Activated CD8-positive, alpha-beta memory T cell treated with anti-CD3 and anti-CD28 coated beads for 48 hours (primary cell): ENCODE results near the gene DAPK2.

Source experiments
- DNase-seq, 3 experiments: peaks; one replicate each; pipeline ENCODE4 v3.0.0-alpha.2; 2020; ENCODE audit warnings: low read depth in 2 of 3, low spot score in 2 of 3

DAPK2 gene

GRCh38 chr15:63899193-63899592, 147.1 kb downstream of the DAPK2 start:
- DNase-seq, result no peak

- DNase-seq, result peak in 1 of 3 experiments; percentile 36
These were observed 149.8 kb downstream of the DAPK2 start for GRCh38 chr15:63896336-63897115.

DNA sequence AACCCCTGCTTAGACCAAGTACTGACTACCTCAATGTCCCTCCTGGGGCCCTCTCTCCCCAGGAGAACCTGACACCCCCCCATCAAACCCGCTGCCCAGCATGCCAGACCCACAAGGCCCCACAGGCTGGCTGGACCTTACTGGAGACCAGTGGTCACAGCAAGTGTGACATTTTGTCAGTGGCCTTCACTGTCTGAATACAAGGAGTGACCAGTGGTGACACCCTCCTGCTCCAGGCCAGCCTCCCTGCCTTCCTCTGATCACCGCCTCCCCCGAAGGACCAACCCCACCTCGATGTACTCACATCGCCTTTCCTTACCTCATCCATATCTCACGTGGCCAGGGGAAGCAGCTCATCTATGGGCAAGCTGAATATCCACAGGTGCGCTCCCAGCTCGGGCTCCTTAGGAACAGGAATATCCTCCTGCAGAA, 150.5 kb downstream of the DAPK2 start:
- DNase-seq, result no peak

DNA sequence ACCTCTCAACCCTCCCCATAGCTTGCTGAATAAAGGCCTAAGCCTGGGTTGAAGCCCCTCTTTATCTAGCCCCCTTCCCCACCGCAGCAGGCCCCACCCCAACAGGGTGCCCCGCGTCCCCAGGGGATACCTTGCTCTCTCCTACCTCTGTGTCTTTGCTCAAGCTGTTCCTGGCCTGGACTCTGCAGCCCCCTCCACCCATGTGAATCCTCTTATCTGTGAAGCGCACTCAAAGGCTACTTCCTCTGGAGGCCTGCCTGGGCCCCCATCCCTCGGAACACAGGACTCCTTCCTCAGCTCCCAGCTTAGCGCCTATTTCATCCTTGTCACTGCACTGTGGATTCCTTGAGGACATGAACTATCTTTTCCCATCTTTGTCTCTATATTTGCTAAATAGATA, 151.1 kb downstream of the DAPK2 start:
- no peak for DNase-seq

DNA sequence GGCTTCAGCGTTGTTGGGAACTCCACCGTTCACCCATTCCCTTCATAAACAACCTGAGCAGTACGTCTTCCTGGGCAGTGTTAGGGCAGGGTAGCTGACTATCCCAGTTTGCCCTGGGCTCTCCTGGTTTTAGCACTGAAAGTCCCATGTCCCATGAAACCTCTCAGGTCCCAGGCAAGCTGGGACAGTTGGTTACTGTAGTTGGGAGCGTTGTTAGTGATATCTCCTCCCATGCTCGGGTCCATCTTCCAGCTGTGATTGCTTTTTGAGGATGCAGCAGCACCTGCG, 151.7 kb downstream of the DAPK2 start:
- no peak for DNase-seq

- DNase-seq, result no peak
These were observed 152.2 kb downstream of the DAPK2 start for GRCh38 chr15:63893866-63894661.

GRCh38 chr15:63892794-63893441, 153.4 kb downstream of the DAPK2 start:
- peak; percentile 50 to 66 (median 51) for DNase-seq

DNA sequence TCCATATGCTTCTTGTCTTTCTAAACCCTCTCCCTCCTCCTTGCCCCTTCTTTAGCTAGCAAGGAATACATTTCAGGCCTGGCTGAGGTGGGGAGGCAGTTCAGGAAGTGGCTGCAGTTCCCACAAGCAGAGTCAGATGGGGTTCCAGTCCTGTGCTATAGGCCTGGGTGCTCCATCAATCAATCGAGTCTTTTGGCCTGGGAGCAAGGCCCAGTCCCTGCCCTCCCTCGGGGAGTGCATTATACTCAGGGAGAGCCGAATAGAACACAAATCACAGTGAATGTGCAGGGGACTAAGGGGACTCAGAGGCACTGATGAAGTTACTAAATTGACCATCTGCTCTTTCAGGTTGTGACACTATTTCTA, 154.5 kb downstream of the DAPK2 start:
- no peak for DNase-seq

GRCh38 chr15:63891079-63891767, 155.1 kb downstream of the DAPK2 start:
- peak; percentile 32 to 69 (median 67) for DNase-seq

GRCh38 chr15:63890617-63891016, 155.7 kb downstream of the DAPK2 start:
- DNase-seq, result no peak

DNA sequence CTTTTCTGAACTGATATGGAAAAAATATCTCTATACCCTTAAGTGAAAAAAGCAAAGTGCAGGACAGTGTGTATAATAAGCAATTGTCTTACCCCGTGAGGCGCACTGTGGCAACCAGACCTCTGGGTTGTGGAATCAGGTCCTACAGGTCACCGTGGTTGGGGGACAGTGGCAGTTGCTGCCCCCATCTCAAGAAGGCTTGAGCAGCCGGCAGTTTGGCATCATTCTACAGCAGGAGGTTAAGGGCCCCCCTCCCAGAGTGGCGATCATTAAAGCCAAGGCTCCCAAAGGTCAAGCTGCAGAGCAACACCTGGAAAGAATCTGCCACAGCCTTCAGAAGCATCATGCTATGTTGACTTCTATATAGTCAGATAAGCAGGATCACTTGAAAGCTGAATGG, 156.5 kb downstream of the DAPK2 start:
- no peak for DNase-seq

GRCh38 chr15:63888823-63889222, 157.5 kb downstream of the DAPK2 start:
- DNase-seq, result no peak

DNA sequence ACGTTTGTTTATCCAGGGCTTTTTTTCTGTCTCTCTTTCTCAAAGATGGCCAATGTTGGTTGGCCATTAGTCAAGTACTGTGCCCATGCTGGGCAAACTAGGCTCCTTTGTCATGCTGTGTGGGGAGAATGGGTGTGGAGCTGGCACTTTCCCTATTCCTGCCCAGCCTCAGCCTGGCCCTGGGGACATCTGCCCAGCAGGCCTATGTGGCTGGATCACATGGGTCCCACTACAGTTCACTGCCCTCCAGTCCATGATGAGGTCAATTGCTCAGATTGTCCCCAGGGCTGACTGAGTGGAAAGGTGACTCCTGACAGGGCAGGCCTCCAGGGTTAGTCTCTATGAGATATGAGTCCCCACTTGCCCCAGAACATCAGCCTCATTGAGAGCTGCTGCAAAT, 158.1 kb downstream of the DAPK2 start:
- DNase-seq, result no peak

GRCh38 chr15:63887630-63888029, 158.7 kb downstream of the DAPK2 start:
- no peak for DNase-seq

DNA sequence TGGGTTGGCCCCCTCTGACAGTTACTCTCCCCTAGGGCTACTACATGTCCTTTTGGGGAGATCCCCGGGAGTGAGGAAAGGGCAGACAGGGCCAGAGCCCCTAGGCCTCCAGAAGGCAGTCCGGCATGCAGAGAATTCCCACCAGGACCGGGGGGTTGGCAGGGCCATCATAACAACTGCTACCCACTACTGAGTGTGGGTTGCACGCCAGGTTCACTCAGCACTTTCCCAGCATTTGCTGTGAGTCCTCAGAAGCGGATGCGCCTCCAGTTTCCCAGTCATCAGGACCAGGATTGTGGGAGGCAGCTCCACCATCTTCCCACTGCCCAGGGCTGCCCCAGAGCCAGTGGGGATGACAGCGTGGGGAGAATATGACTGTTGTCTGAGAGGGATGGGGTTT, 161.3 kb downstream of the DAPK2 start:
- DNase-seq, result no peak

- no peak for DNase-seq
These were observed 164.9 kb downstream of the DAPK2 start for GRCh38 chr15:63881431-63881830.

GRCh38 chr15:63880744-63881143, 165.5 kb downstream of the DAPK2 start:
- DNase-seq, result no peak

DNA sequence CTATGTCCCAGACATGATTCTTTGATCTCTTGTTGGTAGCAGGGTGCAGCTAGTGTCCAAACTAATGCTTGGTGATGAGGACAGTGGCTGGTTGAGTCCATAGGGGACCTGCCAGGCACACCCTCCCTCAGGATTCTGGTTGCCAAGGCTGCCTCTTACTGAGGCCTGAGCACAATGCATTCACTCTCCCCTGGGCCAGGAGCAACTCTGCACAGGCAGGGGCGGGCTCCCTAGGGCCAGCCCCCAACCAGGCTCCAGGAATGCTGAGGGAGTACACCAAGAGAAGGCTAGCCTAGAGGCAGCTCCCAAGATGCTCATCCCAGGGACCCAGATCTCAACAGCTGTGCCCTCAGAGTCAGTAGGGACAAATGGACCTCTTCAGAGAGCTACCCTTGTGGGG, 166.3 kb downstream of the DAPK2 start:
- DNase-seq, result no peak

GRCh38 chr15:63879211-63879610, 167.1 kb downstream of the DAPK2 start:
- DNase-seq, result no peak

DNA sequence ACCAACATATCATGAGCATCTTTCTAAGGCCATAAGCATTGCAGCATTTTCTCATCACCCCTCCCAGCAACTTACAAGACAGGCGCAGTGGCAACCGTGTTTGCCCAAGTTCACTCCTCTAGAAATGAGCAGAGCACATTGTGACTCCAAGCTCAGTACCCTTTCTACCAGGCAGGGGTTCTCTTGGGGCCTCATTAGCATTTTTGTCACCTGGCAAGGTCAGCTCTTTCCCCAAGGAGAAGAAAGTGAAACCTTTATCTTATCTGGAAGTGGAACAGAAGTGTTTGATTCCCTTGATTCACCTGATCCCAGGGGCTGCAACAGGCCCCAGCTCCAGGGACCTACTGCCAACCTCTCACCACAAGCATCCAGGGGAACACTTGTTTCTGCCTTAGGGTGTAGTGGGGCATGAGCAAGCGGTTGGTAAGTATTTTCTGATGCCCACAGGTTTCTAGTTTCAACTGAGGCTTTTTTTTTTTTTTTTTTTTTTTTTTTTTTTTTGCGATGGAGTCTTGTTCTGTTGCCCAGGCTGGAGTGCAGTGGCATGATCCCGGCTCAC, 168.5 kb downstream of the DAPK2 start:
- no peak for DNase-seq

DNA sequence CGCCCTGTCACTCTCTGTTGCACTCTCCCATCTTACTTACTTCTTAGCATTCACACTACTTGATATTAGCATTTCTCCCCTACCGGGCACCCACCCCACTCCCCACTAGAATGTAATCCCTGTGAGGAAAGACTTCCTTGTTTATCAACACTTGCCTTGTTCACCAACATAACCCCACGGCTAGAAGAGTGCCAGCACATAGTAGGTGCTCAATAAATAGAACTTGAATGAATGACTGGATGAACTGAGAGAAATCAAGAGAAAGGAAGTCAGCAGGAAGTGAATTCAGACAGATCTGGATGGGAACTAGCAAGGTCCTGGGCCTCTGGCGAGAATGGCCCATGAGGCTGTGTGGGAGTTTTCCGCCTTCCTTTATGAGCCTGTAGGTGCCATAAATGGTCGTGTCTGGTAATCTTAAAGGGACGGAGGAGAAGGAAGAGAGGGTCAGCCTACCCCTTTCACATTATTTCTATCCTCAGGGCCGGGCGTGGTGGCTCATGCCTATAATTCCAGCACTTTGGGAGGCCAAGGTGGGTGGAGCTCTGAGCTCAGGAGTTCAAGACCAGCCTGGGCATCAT, 170.1 kb downstream of the DAPK2 start:
- no peak for DNase-seq
